ENCODE results near the gene ROM1.

The ROM1 gene

GRCh38 chr11:62599901-62600300 lies 13.2 kb upstream of the ROM1 start:
- Histone ChIP-seq H3K18ac (ENCODE audit: low read depth in 1 of 2, low read length in 2 of 2) (peak overlapping the region in 1 of 2 experiments; percentile 2), H3K14ac (ENCODE audit: low read length in 2 of 2) (peak overlapping the region in 1 of 2 experiments; percentile 66), H4K8ac (ENCODE audit: low read length) (no peak overlapping the region), H3K9me3 (ENCODE audit: control insufficient read depth, low read length) (no peaks in the 10 kb centered on the region), H3K9ac (ENCODE audit: low read length) (peak overlapping the region; percentile 97), H3K27ac (ENCODE audit: low read length, poor library complexity, severe bottlenecking) (peak overlapping the region; percentile 24), H3K23ac (ENCODE audit: low read length in 2 of 2) (no peak overlapping the region), H3K4me1 (ENCODE audit: control insufficient read depth, insufficient read depth, low read depth, low read length) (peaks cover 16% of the 10 kb centered on the region), H2AFZ (ENCODE audit: low read depth, low read length) (no peak overlapping the region), H2BK5ac (ENCODE audit: low read depth, low read length, poor library complexity, severe bottlenecking) (no peak overlapping the region), H3K4me3 (ENCODE audit: insufficient read depth in 1 of 2, low read depth in 1 of 2, low read length in 2 of 2) (peak overlapping the region; percentile 37 to 93), H3K27me3 (ENCODE audit: control insufficient read depth in 1 of 2, insufficient read depth in 1 of 2, low read length in 2 of 2) (no peaks in the 10 kb centered on the region), H2BK15ac (ENCODE audit: low read depth, poor library complexity, severe bottlenecking) (no peak overlapping the region), H2BK120ac (ENCODE audit: low read depth, low read length) (no peak overlapping the region), H3K4me2 (ENCODE audit: low read length, poor library complexity, severe bottlenecking) (peak overlapping the region; percentile 78), H3K4ac (ENCODE audit: low read depth in 1 of 2, low read length in 2 of 2) (peak overlapping the region; percentile 10 to 78), H2AK5ac (ENCODE audit: low read length, severe bottlenecking) (peak overlapping the region; percentile 3), H3K79me1 (replicated peaks; ENCODE audit: low read length, poor library complexity, severe bottlenecking) (peaks cover 17% of the 10 kb centered on the region), H4K91ac (ENCODE audit: low read length) (no peak overlapping the region), H3K36me3 (ENCODE audit: control insufficient read depth in 1 of 2, insufficient read depth in 2 of 2, low read depth in 1 of 2, low read length in 2 of 2) (peaks cover 54 to 61% of the 10 kb centered on the region in 2 experiments), H2BK12ac (ENCODE audit: low read length in 2 of 2) (peak overlapping the region in 1 of 2 experiments; percentile 61)
- DNase-seq: no peak
- 49% methylated on average over 5 of the region's 5 CpGs for WGBS

GRCh38 chr11:62600367-62601121 lies 12.5 kb upstream of the ROM1 start:
- Histone ChIP-seq H3K4ac (ENCODE audit: low read depth in 1 of 2, low read length in 2 of 2) (peak overlapping the region; percentile 93 to 97), H2BK120ac (ENCODE audit: low read depth, low read length) (peak overlapping the region; percentile 55), H3K4me1 (ENCODE audit: control insufficient read depth, insufficient read depth, low read depth, low read length) (peaks cover 17% of the 10 kb centered on the region), H3K4me3 (ENCODE audit: insufficient read depth in 1 of 2, low read depth in 1 of 2, low read length in 2 of 2) (peak overlapping the region; percentile 88 to 93), H3K36me3 (ENCODE audit: control insufficient read depth in 1 of 2, insufficient read depth in 2 of 2, low read depth in 1 of 2, low read length in 2 of 2) (peaks cover 52 to 61% of the 10 kb centered on the region in 2 experiments), H2BK15ac (ENCODE audit: low read depth, poor library complexity, severe bottlenecking) (no peak overlapping the region), H3K23ac (ENCODE audit: low read length in 2 of 2) (peak overlapping the region in 1 of 2 experiments; percentile 92), H2BK12ac (ENCODE audit: low read length in 2 of 2) (peak overlapping the region in 1 of 2 experiments; percentile 56), H3K9me3 (ENCODE audit: control insufficient read depth, low read length) (no peaks in the 10 kb centered on the region), H4K91ac (ENCODE audit: low read length) (no peak overlapping the region), H3K18ac (ENCODE audit: low read depth in 1 of 2, low read length in 2 of 2) (peak overlapping the region; percentile 94 to 98), H3K79me1 (replicated peaks; ENCODE audit: low read length, poor library complexity, severe bottlenecking) (peaks cover 12% of the 10 kb centered on the region), H2AK5ac (ENCODE audit: low read length, severe bottlenecking) (no peak overlapping the region), H3K4me2 (ENCODE audit: low read length, poor library complexity, severe bottlenecking) (peak overlapping the region; percentile 78), H3K14ac (ENCODE audit: low read length in 2 of 2) (peak overlapping the region in 1 of 2 experiments; percentile 94), H2BK5ac (ENCODE audit: low read depth, low read length, poor library complexity, severe bottlenecking) (no peak overlapping the region), H2AFZ (ENCODE audit: low read depth, low read length) (no peak overlapping the region), H3K27me3 (ENCODE audit: control insufficient read depth in 1 of 2, insufficient read depth in 1 of 2, low read length in 2 of 2) (no peaks in the 10 kb centered on the region), H4K8ac (ENCODE audit: low read length) (peak overlapping the region; percentile 66), H3K27ac (ENCODE audit: low read length, poor library complexity, severe bottlenecking) (peak overlapping the region; percentile 62), H3K9ac (ENCODE audit: low read length) (peak overlapping the region; percentile 97)
- DNase-seq: no peak
- whole genome bisulfite sequencing: under 1% methylated on average over 22 of the region's 26 CpGs

- Histone ChIP-seq H4K8ac (ENCODE audit: low read length) (peak overlapping the region; percentile 72), H4K91ac (ENCODE audit: low read length) (peak overlapping the region; percentile 55), H2AK5ac (ENCODE audit: low read length, severe bottlenecking) (no peak overlapping the region), H3K27me3 (ENCODE audit: control insufficient read depth in 1 of 2, insufficient read depth in 1 of 2, low read length in 2 of 2) (no peaks in the 10 kb centered on the region), H3K14ac (ENCODE audit: low read length in 2 of 2) (peak overlapping the region in 1 of 2 experiments; percentile 94), H3K79me1 (replicated peaks; ENCODE audit: low read length, poor library complexity, severe bottlenecking) (peaks cover 10% of the 10 kb centered on the region), H3K23ac (ENCODE audit: low read length in 2 of 2) (peak overlapping the region in 1 of 2 experiments; percentile 98), H2BK12ac (ENCODE audit: low read length in 2 of 2) (peak overlapping the region in 1 of 2 experiments; percentile 56), H2BK120ac (ENCODE audit: low read depth, low read length) (peak overlapping the region; percentile 93), H3K36me3 (ENCODE audit: control insufficient read depth in 1 of 2, insufficient read depth in 2 of 2, low read depth in 1 of 2, low read length in 2 of 2) (peaks cover 52 to 61% of the 10 kb centered on the region in 2 experiments), H3K9ac (ENCODE audit: low read length) (peak overlapping the region; percentile 97), H3K4me1 (ENCODE audit: control insufficient read depth, insufficient read depth, low read depth, low read length) (peaks cover 17% of the 10 kb centered on the region), H3K18ac (ENCODE audit: low read depth in 1 of 2, low read length in 2 of 2) (peak overlapping the region; percentile 94 to 98), H2BK15ac (ENCODE audit: low read depth, poor library complexity, severe bottlenecking) (peak overlapping the region; percentile 73), H3K9me3 (ENCODE audit: control insufficient read depth, low read length) (no peaks in the 10 kb centered on the region), H3K4me3 (ENCODE audit: insufficient read depth in 1 of 2, low read depth in 1 of 2, low read length in 2 of 2) (peak overlapping the region; percentile 88 to 93), H2AFZ (ENCODE audit: low read depth, low read length) (peak overlapping the region; percentile 46), H3K27ac (ENCODE audit: low read length, poor library complexity, severe bottlenecking) (peak overlapping the region; percentile 62), H2BK5ac (ENCODE audit: low read depth, low read length, poor library complexity, severe bottlenecking) (peak overlapping the region; percentile 81), H3K4me2 (ENCODE audit: low read length, poor library complexity, severe bottlenecking) (peak overlapping the region; percentile 78), H3K4ac (ENCODE audit: low read depth in 1 of 2, low read length in 2 of 2) (peak overlapping the region; percentile 93 to 97)
- DNase-seq: peak; percentile 43
- WGBS: under 1% methylated on average over 30 of the region's 30 CpGs
These were observed 12.0 kb upstream of the ROM1 start for GRCh38 chr11:62601122-62601371.

- H2BK12ac ChIP-seq (ENCODE audit: low read length in 2 of 2): peak within 1 kb of the TSS in 1 of 2 experiments; percentile 90
These were observed 11.5 kb upstream of the ROM1 start, which contains the start of gene MTA2 for GRCh38 chr11:62601372-62602140. Gene MTA2 (minus strand): TSS chr11:62601865. CDS start chr11:62601450, 415 bp downstream.

More at GRCh38 chr11:62601372-62602140, 11.5 kb upstream of the ROM1 start, which contains the start of gene MTA2:
- no peaks in the 10 kb centered on the region for H3K9me3 ChIP-seq (ENCODE audit: control insufficient read depth, low read length)
- peak within 1 kb of the TSS; percentile 93 to 97 for H3K4ac ChIP-seq (ENCODE audit: low read depth in 1 of 2, low read length in 2 of 2)
- H3K14ac ChIP-seq (ENCODE audit: low read length in 2 of 2): peak within 1 kb of the TSS in 1 of 2 experiments; percentile 94
- peaks cover 17% of the 10 kb centered on the region for H3K4me1 ChIP-seq (ENCODE audit: control insufficient read depth, insufficient read depth, low read depth, low read length)
- peak within 1 kb of the TSS; percentile 55 for H2AFZ ChIP-seq (ENCODE audit: low read depth, low read length)
- no peaks in the 10 kb centered on the region for H3K27me3 ChIP-seq (ENCODE audit: control insufficient read depth in 1 of 2, insufficient read depth in 1 of 2, low read length in 2 of 2)
- peak within 1 kb of the TSS; percentile 83 for H3K4me2 ChIP-seq (ENCODE audit: low read length, poor library complexity, severe bottlenecking)
- peak within 1 kb of the TSS; percentile 91 for H4K8ac ChIP-seq (ENCODE audit: low read length)
- DNase-seq: peak; percentile 98
- WGBS: under 1% methylated on average over 79 of the region's 83 CpGs
- peak within 1 kb of the TSS; percentile 88 to 93 for H3K4me3 ChIP-seq (ENCODE audit: insufficient read depth in 1 of 2, low read depth in 1 of 2, low read length in 2 of 2)
- no peak within 1 kb of the TSS for H2AK5ac ChIP-seq (ENCODE audit: low read length, severe bottlenecking)
- peaks cover 5% of the 10 kb centered on the region for H3K79me1 ChIP-seq (replicated peaks; ENCODE audit: low read length, poor library complexity, severe bottlenecking)
- peak within 1 kb of the TSS; percentile 97 for H3K9ac ChIP-seq (ENCODE audit: low read length)
- H2BK120ac ChIP-seq (ENCODE audit: low read depth, low read length): peak within 1 kb of the TSS; percentile 93
- peak within 1 kb of the TSS in 1 of 2 experiments; percentile 98 for H3K23ac ChIP-seq (ENCODE audit: low read length in 2 of 2)
- peaks cover 48 to 60% of the 10 kb centered on the region in 2 experiments for H3K36me3 ChIP-seq (ENCODE audit: control insufficient read depth in 1 of 2, insufficient read depth in 2 of 2, low read depth in 1 of 2, low read length in 2 of 2)
- H3K27ac ChIP-seq (ENCODE audit: low read length, poor library complexity, severe bottlenecking): peak within 1 kb of the TSS; percentile 90
- peak within 1 kb of the TSS; percentile 91 for H4K91ac ChIP-seq (ENCODE audit: low read length)
- peak within 1 kb of the TSS; percentile 94 to 98 for H3K18ac ChIP-seq (ENCODE audit: low read depth in 1 of 2, low read length in 2 of 2)
- peak within 1 kb of the TSS; percentile 81 for H2BK5ac ChIP-seq (ENCODE audit: low read depth, low read length, poor library complexity, severe bottlenecking)
- peak within 1 kb of the TSS; percentile 73 for H2BK15ac ChIP-seq (ENCODE audit: low read depth, poor library complexity, severe bottlenecking)

All from mesenchymal stem cell (in vitro differentiated cells and primary cell).